Smooth muscle cell (in vitro differentiated cells): ENCODE results near the gene GSE1. TPM values are rescaled to one million over a fixed set of nuclear protein-coding genes. Genes with fewer than 3 reads are reported as not detected.

Experiments used
- DNase-seq: peaks from one replicate; lab custom pipeline; 2025; ENCODE audit not compliant: unreplicated experiment; lab: John Stamatoyannopoulos, UW
- H2AFZ ChIP-seq: fragments of 200-600 bp; sonication (generic); 2 replicates; pipeline ENCODE4 v1.6.0; 2016; ENCODE audit warnings: antibody characterized with exemption, low read depth, mild to moderate bottlenecking
- H3F3A ChIP-seq: fragments of 200-600 bp; sonication (generic); 2 replicates; pipeline ENCODE4 v1.6.0; 2017; ENCODE audit warnings: antibody characterized with exemption, low read depth
- H3K27ac ChIP-seq: fragments of 200-600 bp; sonication (generic); 2 replicates; pipeline ENCODE4 v1.5.1; 2016; ENCODE audit warnings: low read depth, mild to moderate bottlenecking
- H3K27me3 ChIP-seq: fragments of 200-600 bp; sonication (generic); 2 replicates; pipeline ENCODE4 v1.6.1; 2016; ENCODE audit warnings: low read depth, mild to moderate bottlenecking
- H3K36me3 ChIP-seq: fragments of 200-600 bp; sonication (generic); 2 replicates; pipeline ENCODE4 v1.5.1; 2016; ENCODE audit warnings: low read depth
- H3K4me1 ChIP-seq: fragments of 200-600 bp; sonication (generic); 2 replicates; pipeline ENCODE4 v1.5.1; 2016; ENCODE audit warnings: low read depth
- H3K4me2 ChIP-seq: fragments of 200-600 bp; sonication (generic); 2 replicates; pipeline ENCODE4 v1.6.0; 2016; ENCODE audit warnings: mild to moderate bottlenecking
- H3K4me3 ChIP-seq: fragments of 200-600 bp; sonication (generic); 2 replicates; pipeline ENCODE4 v1.5.1; 2016; ENCODE audit warnings: mild to moderate bottlenecking
- H3K79me2 ChIP-seq: fragments of 200-600 bp; sonication (generic); 2 replicates; pipeline ENCODE4 v1.6.0; 2016; ENCODE audit warnings: low read depth, mild to moderate bottlenecking
- H3K9ac ChIP-seq: fragments of 200-600 bp; sonication (generic); 2 replicates; pipeline ENCODE4 v1.6.0; 2016; ENCODE audit warnings: low read depth
- H3K9me3 ChIP-seq: fragments of 200-600 bp; sonication (generic); replicated peaks from 2 replicates; pipeline ENCODE4 v1.5.1; 2016; ENCODE audit warnings: low read depth
- H4K20me1 ChIP-seq: fragments of 200-600 bp; sonication (generic); 2 replicates; pipeline ENCODE4 v1.6.0; 2016; ENCODE audit warnings: low read depth
- WGBS: methylation state at CpG from one replicate; pipeline ENCODE4 v1.1.7; 2016; ENCODE audit warnings: low lambda C conversion rate; 5-methylcytosine and 5-hydroxymethylcytosine counted together
- polyA plus RNA-seq: library from polyadenylated mRNA; unstranded; fragments of >200 nt; fragmentation: Nextera tagmentation; extraction: Ambion mirVana; gene quantifications from 2 replicates; pipeline ENCODE4 v1.2.1, GENCODE V29; 2016
- total RNA-seq: library from RNA; depleted of rRNA; stranded (reverse); fragments of >200 nt; gene quantifications from 2 replicates; pipeline ENCODE4 v1.2.3, GENCODE V29; 2014
- TF ChIP-seq, protein P1 (sequence below): fragments of 200-600 bp; sonication (generic); IDR thresholded peaks from 2 replicates; pipeline ENCODE4 v1.5.1; 2017; ENCODE audit warnings: borderline replicate concordance, mild to moderate bottlenecking, antibody characterized with exemption; ENCODE audit not compliant: insufficient read depth, poor library complexity, severe bottlenecking

The GSE1 gene
- total and polyA plus RNA-seq, 2 experiments from 2014 or later: 13.6 to 27.7 TPM

DNA sequence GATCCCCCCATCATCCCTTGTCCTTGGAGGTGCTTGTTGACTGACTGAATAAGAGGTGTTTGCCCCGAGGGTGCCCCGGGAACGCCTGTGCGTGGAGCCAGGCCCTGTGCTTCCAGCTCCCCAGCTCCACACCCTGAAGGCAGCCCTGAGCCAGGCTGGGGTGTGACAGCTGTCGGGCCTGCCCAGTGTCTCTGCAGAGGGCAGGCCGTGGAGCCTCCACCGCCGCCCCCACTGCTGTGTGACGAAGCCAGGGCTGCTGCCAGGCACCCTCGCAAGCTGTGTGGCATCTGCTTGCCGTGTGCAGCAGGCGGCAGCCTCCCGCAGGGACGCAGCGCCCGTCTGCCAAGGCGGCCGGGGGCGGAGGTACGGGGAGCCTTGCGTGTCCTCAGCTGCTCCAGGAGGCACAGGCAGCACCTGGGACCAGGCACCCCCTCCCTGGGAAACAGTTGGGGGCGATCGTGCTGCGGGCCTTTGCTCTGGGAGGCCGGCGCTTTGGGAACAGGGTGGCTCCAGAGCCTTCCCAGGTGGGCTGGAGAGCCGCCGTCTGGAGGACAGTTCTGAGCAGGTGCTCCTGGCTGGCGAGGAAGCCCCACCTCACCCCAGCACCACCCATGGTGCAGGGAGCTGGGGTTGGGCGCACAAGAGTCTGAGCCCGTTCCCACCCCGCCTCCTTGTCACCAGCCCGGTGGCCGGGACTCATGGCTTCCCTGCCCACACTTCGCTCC lies 26.6 kb downstream of the GSE1 start:
- Histone ChIP-seq H3K4me1 (no peaks in the 10 kb centered on the region), H3K79me2 (peaks cover 16% of the 10 kb centered on the region), H2AFZ (no peak overlapping the region), H3F3A (no peaks in the 10 kb centered on the region), H3K9ac (no peak overlapping the region), H3K9me3 (no peaks in the 10 kb centered on the region), H3K4me2 (no peak overlapping the region), H4K20me1 (peaks cover 100% of the 10 kb centered on the region), H3K27me3 (no peaks in the 10 kb centered on the region), H3K27ac (no peak overlapping the region), H3K36me3 (no peaks in the 10 kb centered on the region), H3K4me3 (no peak overlapping the region)
- no peak for DNase-seq
- WGBS: 90% methylated on average over 30 of the region's 35 CpGs
- TF ChIP-seq, protein P1, sequence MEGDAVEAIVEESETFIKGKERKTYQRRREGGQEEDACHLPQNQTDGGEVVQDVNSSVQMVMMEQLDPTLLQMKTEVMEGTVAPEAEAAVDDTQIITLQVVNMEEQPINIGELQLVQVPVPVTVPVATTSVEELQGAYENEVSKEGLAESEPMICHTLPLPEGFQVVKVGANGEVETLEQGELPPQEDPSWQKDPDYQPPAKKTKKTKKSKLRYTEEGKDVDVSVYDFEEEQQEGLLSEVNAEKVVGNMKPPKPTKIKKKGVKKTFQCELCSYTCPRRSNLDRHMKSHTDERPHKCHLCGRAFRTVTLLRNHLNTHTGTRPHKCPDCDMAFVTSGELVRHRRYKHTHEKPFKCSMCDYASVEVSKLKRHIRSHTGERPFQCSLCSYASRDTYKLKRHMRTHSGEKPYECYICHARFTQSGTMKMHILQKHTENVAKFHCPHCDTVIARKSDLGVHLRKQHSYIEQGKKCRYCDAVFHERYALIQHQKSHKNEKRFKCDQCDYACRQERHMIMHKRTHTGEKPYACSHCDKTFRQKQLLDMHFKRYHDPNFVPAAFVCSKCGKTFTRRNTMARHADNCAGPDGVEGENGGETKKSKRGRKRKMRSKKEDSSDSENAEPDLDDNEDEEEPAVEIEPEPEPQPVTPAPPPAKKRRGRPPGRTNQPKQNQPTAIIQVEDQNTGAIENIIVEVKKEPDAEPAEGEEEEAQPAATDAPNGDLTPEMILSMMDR: no peak

DNA sequence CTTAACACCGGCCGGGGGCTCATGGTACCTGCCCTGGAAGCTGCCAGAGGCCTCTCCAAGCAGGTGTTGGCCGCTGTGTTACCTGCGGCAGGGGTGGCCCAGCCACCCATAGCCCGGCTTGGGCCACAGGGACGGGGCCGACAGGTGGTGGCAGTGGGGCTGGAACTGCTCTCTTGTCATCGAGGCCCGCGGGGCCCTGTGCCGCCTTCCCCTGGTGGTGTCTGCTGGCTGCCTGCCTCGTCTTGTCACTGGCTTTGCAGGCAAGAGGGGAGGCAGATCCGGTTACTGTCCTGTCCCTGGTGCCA lies 27.1 kb downstream of the GSE1 start:
- H3K27ac ChIP-seq: no peak overlapping the region
- H3K27me3 ChIP-seq: no peaks in the 10 kb centered on the region
- no peaks in the 10 kb centered on the region for H3K9me3 ChIP-seq
- peaks cover 100% of the 10 kb centered on the region for H4K20me1 ChIP-seq
- DNase-seq: no peak
- H3K4me1 ChIP-seq: no peaks in the 10 kb centered on the region
- TF ChIP-seq, protein P1: no peak
- H3F3A ChIP-seq: no peaks in the 10 kb centered on the region
- 97% methylated on average over 13 of the region's 13 CpGs for WGBS
- H3K9ac ChIP-seq: no peak overlapping the region
- H3K79me2 ChIP-seq: peaks cover 16% of the 10 kb centered on the region
- no peaks in the 10 kb centered on the region for H3K36me3 ChIP-seq
- no peak overlapping the region for H2AFZ ChIP-seq
- no peak overlapping the region for H3K4me2 ChIP-seq
- H3K4me3 ChIP-seq: no peak overlapping the region

DNA sequence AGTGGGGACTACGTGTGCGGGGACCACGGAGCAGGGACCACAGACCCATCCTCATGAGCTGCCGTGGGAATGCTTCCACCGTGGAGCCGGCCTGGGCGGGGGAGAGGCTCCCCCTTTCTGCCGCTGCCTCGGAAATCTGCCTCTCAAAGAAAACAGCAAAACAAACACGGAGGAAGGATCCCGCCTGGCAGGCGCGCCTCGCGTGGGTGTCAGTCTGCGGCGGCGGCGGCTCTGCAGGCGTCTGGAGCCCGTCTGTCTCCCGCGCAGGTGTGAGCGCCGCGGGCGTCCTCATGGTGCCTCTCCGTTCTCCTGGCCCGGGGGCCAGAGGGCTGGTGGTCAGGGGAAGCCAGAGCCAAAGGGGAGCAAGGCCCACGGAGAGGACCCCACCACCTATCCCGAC lies 27.5 kb downstream of the GSE1 start:
- no peaks in the 10 kb centered on the region for H3K27me3 ChIP-seq
- no peaks in the 10 kb centered on the region for H3K36me3 ChIP-seq
- no peak overlapping the region for H3K4me2 ChIP-seq
- H3K9ac ChIP-seq: no peak overlapping the region
- 96% methylated on average over 30 of the region's 31 CpGs for WGBS
- TF ChIP-seq, protein P1: no peak
- no peaks in the 10 kb centered on the region for H3F3A ChIP-seq
- H3K79me2 ChIP-seq: peaks cover 16% of the 10 kb centered on the region
- no peaks in the 10 kb centered on the region for H3K4me1 ChIP-seq
- no peak overlapping the region for H3K4me3 ChIP-seq
- no peak overlapping the region for H2AFZ ChIP-seq
- no peak overlapping the region for H3K27ac ChIP-seq
- DNase-seq: no peak
- H3K9me3 ChIP-seq: no peaks in the 10 kb centered on the region
- H4K20me1 ChIP-seq: peaks cover 100% of the 10 kb centered on the region

DNA sequence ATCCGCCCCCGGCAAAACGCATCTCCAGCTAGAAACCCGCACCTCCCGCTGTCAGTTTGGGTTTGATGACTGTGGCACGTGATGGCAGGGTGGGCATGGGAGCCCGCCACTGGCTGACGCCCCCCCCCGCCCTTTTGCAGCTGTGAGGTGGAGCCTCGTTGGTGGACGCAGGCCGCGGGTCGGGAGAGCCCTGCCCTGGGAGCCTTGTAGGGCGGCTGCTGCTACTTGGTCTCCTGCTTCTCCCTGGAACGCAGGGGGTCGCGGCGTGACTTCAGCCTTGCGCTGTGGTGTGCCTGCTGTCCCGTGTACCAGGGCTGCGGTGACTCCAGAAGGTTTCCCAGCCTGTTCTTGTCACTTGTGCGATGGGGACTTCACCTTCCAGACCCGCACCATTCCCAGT lies 28.2 kb downstream of the GSE1 start:
- no peaks in the 10 kb centered on the region for H3K27me3 ChIP-seq
- peaks cover 100% of the 10 kb centered on the region for H4K20me1 ChIP-seq
- no peak overlapping the region for H3K27ac ChIP-seq
- H3K79me2 ChIP-seq: peaks cover 16% of the 10 kb centered on the region
- 90% methylated on average over 24 of the region's 24 CpGs for WGBS
- no peaks in the 10 kb centered on the region for H3F3A ChIP-seq
- H2AFZ ChIP-seq: no peak overlapping the region
- H3K36me3 ChIP-seq: no peaks in the 10 kb centered on the region
- no peak for DNase-seq
- no peak overlapping the region for H3K4me3 ChIP-seq
- no peak overlapping the region for H3K4me2 ChIP-seq
- no peaks in the 10 kb centered on the region for H3K9me3 ChIP-seq
- no peak overlapping the region for H3K9ac ChIP-seq
- TF ChIP-seq, protein P1: no peak
- H3K4me1 ChIP-seq: no peaks in the 10 kb centered on the region
